Parathyroid adenoma (tissue), 2 donors: ENCODE results near the gene TERT.
"Not testable (repeated sequence)": the region's sequence is repeated elsewhere in the genome, so short reads cannot be mapped to it uniquely, and the experiment has no call there.

Experiments
- H2AFZ ChIP-seq: fragments of 300-600 bp; sonication (generic); one replicate; pipeline ENCODE4 v1.7.0; 2017; ENCODE audit warnings: antibody characterized with exemption, mild to moderate bottlenecking
- H3K27ac ChIP-seq: fragments of 300-600 bp; sonication (generic); one replicate; pipeline ENCODE4 v1.7.0; 2017
- H3K27me3 ChIP-seq: fragments of 300-600 bp; sonication (generic); one replicate; pipeline ENCODE4 v1.7.0; 2017; ENCODE audit warnings: low read length; ENCODE audit not compliant: control insufficient read depth, insufficient read depth
- H3K36me3 ChIP-seq: fragments of 300-600 bp; sonication (generic); one replicate; pipeline ENCODE4 v1.7.0; 2017; ENCODE audit warnings: low read length; ENCODE audit not compliant: control insufficient read depth, insufficient read depth
- H3K4me1 ChIP-seq: fragments of 300-600 bp; sonication (generic); one replicate; pipeline ENCODE4 v1.7.0; 2017; ENCODE audit warnings: control low read depth
- H3K4me2 ChIP-seq: fragments of 300-600 bp; sonication (generic); one replicate; pipeline ENCODE4 v1.7.0; 2017; ENCODE audit warnings: low read length
- H3K4me3 ChIP-seq: fragments of 300-600 bp; sonication (generic); one replicate; pipeline ENCODE4 v1.7.0; 2017; ENCODE audit warnings: low read depth, low read length
- H3K79me2 ChIP-seq: fragments of 300-600 bp; sonication (generic); one replicate; pipeline ENCODE4 v1.7.0; 2017; ENCODE audit warnings: control low read depth
- H3K9ac ChIP-seq: fragments of 300-600 bp; sonication (generic); one replicate; pipeline ENCODE4 v1.7.0; 2017; ENCODE audit warnings: mild to moderate bottlenecking
- H3K9me3 ChIP-seq: fragments of 300-600 bp; sonication (generic); one replicate; pipeline ENCODE4 v1.7.0; 2017; ENCODE audit warnings: low read length; ENCODE audit not compliant: control insufficient read depth
- TF ChIP-seq, protein P1 (sequence below): fragments of 300-600 bp; sonication (generic); IDR thresholded peaks from one replicate; pipeline ENCODE4 v1.7.0; 2017; ENCODE audit warnings: antibody characterized with exemption, mild to moderate bottlenecking
- donor health status: primary hyperparathyroidism.

TERT gene

DNA sequence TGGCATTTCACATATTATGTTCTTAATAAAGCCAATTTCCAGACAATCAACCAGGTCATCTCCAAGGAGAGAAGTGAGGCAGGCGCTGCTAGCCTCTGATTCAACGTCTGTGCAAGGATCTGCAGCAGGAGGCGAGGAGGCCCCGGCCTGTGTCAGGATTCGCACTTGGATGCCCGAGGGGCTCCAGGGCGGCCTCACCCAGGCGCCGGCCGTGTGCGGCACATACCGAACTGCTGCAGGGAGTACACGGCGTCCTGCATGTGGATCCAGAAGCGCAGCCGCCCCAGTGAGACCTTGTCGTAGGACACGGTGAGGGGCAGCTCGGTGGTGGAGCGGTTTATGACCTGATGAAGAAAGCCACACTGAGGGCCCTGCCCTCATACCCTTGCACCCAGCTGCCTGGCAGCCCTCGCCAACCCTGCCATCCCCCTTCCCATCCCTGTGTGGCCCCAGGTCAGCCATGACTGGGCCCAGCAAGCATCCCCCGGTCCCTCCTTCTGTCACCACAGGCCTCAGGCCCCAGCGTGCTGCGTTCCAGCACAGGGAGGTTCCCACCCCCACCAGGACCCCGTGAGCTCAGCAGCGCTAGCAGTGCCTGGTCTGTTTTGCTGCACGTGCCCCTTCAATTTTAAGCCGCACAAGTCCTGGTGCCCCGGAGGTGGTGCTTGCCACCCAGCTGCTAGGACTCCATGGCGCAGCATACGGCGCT is 40.1 kb upstream of the TERT start:
- H3K9ac ChIP-seq: no peak overlapping the region
- no peaks in the 10 kb centered on the region for H3K79me2 ChIP-seq
- no peaks in the 10 kb centered on the region for H3K9me3 ChIP-seq
- no peaks in the 10 kb centered on the region for H3K27me3 ChIP-seq
- no peak overlapping the region for H3K4me3 ChIP-seq
- H3K4me2 ChIP-seq: no peak overlapping the region
- TF ChIP-seq, protein P1, sequence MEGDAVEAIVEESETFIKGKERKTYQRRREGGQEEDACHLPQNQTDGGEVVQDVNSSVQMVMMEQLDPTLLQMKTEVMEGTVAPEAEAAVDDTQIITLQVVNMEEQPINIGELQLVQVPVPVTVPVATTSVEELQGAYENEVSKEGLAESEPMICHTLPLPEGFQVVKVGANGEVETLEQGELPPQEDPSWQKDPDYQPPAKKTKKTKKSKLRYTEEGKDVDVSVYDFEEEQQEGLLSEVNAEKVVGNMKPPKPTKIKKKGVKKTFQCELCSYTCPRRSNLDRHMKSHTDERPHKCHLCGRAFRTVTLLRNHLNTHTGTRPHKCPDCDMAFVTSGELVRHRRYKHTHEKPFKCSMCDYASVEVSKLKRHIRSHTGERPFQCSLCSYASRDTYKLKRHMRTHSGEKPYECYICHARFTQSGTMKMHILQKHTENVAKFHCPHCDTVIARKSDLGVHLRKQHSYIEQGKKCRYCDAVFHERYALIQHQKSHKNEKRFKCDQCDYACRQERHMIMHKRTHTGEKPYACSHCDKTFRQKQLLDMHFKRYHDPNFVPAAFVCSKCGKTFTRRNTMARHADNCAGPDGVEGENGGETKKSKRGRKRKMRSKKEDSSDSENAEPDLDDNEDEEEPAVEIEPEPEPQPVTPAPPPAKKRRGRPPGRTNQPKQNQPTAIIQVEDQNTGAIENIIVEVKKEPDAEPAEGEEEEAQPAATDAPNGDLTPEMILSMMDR: no peak
- no peaks in the 10 kb centered on the region for H3K36me3 ChIP-seq
- H3K27ac ChIP-seq: no peak overlapping the region
- no peaks in the 10 kb centered on the region for H3K4me1 ChIP-seq
- H2AFZ ChIP-seq: no peak overlapping the region

DNA sequence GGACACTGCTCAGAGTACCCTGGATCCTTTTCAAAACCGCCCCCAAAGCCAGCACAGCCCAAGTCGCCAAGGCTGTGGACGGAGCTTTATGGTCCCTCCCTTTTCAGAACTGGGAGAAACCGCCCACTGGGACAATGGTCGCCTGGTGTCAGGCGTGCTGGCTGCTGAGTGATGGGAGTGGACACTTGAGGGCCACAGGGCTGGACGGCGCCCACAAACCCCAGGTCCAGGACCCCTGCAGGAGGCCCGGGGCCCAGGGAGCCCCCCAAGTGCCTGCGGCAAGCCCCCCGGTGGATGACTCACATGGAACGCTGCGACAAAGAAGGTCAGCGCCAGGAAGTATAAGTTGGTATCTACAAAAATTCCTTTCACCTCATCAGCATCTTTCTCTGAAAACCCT is 39.1 kb upstream of the TERT start:
- H3K79me2 ChIP-seq: no peaks in the 10 kb centered on the region
- no peaks in the 10 kb centered on the region for H3K4me1 ChIP-seq
- no peak overlapping the region for H3K27ac ChIP-seq
- H3K9me3 ChIP-seq: no peaks in the 10 kb centered on the region
- H3K4me2 ChIP-seq: no peak overlapping the region
- TF ChIP-seq, protein P1: no peak
- no peaks in the 10 kb centered on the region for H3K27me3 ChIP-seq
- H2AFZ ChIP-seq: no peak overlapping the region
- H3K9ac ChIP-seq: no peak overlapping the region
- H3K36me3 ChIP-seq: no peaks in the 10 kb centered on the region
- no peak overlapping the region for H3K4me3 ChIP-seq

GRCh38 chr5:1333286-1333685 is 38.4 kb upstream of the TERT start:
- H3K9ac ChIP-seq, H3K36me3 ChIP-seq, H3K4me2 ChIP-seq, H3K27me3 ChIP-seq, H3K4me1 ChIP-seq, H3K27ac ChIP-seq, H2AFZ ChIP-seq, H3K9me3 ChIP-seq, H3K79me2 ChIP-seq, H3K4me3 ChIP-seq: not testable (repeated sequence)

GRCh38 chr5:1332461-1333001 is 37.7 kb upstream of the TERT start:
- H2AFZ ChIP-seq: no peak overlapping the region
- H3K36me3 ChIP-seq: no peaks in the 10 kb centered on the region
- H3K9ac ChIP-seq: no peak overlapping the region
- H3K4me1 ChIP-seq: no peaks in the 10 kb centered on the region
- H3K9me3 ChIP-seq: no peaks in the 10 kb centered on the region
- no peaks in the 10 kb centered on the region for H3K79me2 ChIP-seq
- no peak overlapping the region for H3K27ac ChIP-seq
- TF ChIP-seq, protein P1: no peak
- no peak overlapping the region for H3K4me2 ChIP-seq
- H3K4me3 ChIP-seq: no peak overlapping the region
- H3K27me3 ChIP-seq: no peaks in the 10 kb centered on the region

GRCh38 chr5:1331861-1332405 is 37.1 kb upstream of the TERT start:
- H3K4me3 ChIP-seq: no peak overlapping the region
- TF ChIP-seq, protein P1: no peak
- no peak overlapping the region for H3K4me2 ChIP-seq
- no peaks in the 10 kb centered on the region for H3K36me3 ChIP-seq
- no peak overlapping the region for H3K9ac ChIP-seq
- H3K4me1 ChIP-seq: no peaks in the 10 kb centered on the region
- H3K79me2 ChIP-seq: no peaks in the 10 kb centered on the region
- H3K27me3 ChIP-seq: no peaks in the 10 kb centered on the region
- no peaks in the 10 kb centered on the region for H3K9me3 ChIP-seq
- no peak overlapping the region for H3K27ac ChIP-seq
- H2AFZ ChIP-seq: no peak overlapping the region
